GM19328 (cell line): Measurements from ENCODE around the gene FUNDC1.
"Not testable (repeated sequence)": the region's sequence is repeated elsewhere in the genome, so short reads cannot be mapped to it uniquely, and the experiment has no call there.

Experiments used
- ATAC-seq: cut with Tn5 transposase; IDR thresholded peaks from one replicate; pipeline ENCODE4 v1.9.1; 2021; ENCODE audit warnings: mild to moderate bottlenecking, moderate library complexity; ENCODE audit not compliant: unreplicated experiment

Gene FUNDC1

DNA sequence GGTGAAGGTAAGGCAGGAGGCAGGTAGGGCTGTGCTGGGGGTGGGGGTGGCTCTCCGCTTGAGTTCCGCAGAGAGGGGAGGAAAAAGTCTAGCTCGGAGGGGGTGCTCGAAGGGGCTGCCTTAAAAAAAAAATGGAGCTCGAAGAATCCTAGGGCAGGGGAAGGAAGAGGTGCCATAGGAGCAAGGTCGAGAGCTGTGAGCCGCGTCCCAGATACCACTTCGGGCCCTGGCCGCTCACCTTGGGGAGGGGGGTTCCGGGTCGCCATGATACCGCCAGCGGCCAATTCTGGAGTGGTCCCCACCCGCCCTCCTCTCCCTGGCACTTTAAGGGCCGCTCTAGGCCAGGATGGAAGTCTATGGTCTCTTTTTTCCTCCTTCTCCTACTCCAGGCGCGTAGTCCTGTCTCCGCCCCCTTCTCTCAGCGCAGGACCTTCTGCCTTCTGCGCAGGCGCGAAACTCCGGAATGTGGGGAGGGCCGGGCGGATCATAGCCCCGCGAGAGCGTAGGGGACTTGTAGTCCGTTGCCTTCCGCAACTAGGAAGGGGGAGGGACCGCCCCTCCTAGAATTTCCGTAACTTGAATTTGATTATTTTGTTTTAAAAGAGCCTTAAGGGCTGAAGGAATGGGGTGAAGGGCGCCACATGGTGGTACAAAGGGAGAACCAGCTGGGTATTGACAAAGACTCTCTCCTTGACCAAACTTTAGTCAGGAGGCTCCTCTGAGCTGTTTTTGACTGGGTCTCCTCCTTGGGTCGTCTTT, at the start of gene FUNDC1:
TSS of gene FUNDC1 (minus strand) at position 293 of the 759 bp plus-strand sequence. CDS start at position 266, 27 bp downstream.
- peak; percentile 93 for ATAC-seq

DNA sequence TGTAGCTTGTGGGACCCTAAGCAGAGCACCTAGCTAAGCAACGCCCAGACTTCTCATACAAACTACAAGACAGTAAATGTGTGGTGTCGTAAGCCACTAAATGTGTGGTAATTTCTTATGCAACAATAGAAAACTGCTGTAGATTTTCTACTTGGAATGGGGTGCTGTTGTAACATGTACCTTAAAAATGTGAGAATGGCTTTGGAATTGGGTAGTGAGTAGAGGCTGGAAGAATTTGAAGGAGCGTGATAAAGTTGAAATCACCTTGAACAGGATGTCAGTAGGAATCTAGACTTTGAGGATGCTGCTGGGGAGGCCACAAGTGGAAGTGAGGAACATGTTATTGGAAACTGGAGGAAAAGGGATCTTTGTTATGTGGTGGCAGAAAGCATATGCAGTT, 43.2 kb upstream of the FUNDC1 start:
- ATAC-seq: no peak

DNA sequence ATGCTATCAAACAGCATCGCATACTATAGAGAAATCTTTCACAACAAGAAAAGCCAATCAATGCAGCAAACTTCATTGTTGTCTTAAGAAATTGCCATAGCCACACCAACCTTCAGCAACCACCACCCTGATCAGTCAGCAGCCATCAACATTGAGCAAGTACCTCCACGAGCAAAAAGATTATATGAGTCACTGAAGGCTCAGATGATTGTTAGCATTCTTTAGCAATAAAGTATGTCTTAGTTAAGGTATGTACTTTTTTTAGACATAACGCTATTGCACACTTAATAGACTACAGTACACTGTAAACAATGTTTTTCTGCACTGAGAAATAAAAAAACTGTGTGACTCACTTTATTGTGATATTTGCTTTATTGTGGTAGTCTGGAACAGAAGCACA, 37.8 kb upstream of the FUNDC1 start:
- no peak for ATAC-seq

GRCh38 chrX:44572340-44572938, 29.8 kb upstream of the FUNDC1 start:
- ATAC-seq: no peak

DNA sequence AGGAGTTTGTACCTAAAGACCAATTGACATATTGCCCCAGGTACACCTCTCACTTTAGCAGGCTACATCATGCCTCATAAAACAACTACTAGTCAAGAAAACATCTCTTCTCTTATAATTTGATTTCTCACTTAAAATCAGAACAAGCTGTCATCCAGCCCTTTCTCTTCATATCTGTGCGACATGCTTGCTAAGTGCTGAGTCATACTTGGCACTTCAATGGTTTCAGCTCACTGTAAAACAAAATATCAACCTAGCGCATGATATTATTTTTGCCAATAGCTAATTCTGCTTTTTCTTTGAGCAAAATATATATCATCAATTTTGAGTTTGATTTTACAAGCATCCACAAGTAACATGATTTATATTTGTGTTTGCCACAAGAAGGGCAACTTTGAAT, 27.9 kb upstream of the FUNDC1 start:
- ATAC-seq: no peak

DNA sequence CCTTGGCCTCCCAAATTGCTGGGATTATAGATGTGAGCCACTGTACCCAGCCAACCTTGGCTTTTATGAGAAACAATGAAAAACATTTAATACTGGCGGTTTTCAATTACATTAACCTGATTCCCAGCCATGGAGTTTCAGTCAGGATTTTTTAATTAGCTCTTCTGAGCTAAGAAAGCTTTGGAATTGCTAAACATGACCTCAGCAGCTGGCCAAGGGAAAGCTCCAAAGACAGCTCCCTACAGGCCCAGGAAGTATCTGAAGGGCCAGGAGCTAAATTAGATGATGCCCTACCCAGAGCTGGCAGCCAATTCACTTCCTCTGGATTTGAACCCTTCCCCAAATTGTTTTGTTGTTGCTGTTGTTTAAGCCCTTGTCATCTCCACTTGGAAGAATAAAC, 26.5 kb upstream of the FUNDC1 start:
- no peak for ATAC-seq

DNA sequence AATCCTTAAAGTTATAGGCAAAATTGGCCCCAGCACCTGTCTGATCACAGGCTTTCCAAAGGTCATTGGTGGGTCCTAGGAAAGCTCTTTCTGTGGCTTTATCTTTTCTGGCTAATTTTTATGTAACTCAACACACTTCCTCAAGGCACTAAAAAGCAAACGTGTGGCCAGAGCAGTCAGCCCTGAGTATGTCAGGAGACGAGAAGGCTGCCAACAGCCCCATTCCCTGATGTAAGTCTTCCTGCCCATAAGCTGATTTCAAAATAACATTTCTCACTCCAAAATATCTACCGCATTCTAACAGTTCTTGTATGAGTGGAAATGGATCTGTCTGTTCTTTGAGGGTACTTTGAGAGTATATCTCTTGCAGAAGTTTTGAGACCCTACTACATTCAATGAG, 25.5 kb upstream of the FUNDC1 start:
- no peak for ATAC-seq

DNA sequence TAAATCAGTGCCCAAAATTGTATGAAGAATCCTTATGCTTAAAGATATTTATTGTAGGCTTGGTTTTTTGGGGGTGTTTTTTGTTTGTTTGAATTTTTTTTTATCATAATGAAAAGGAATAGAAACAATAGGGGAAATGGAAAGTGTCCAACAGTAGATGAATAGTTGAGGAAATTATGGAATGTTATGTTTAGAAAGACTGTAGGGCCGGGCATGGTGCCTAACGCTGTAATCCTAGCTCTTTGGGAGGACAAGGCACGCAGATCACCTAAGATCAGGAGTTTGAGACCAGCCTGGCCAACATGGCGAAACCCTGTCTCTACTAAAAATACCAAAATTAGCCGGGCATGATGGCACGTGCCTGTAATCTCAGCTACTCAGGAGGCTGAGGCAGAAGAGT, 19.2 kb upstream of the FUNDC1 start:
- ATAC-seq: not testable (repeated sequence)

GRCh38 chrX:44550563-44550962, 7.9 kb upstream of the FUNDC1 start:
- no peak for ATAC-seq

- not testable (repeated sequence) for ATAC-seq
Observed at GRCh38 chrX:44545454-44545853, 2.8 kb upstream of the FUNDC1 start.

- ATAC-seq: no peak
Observed at GRCh38 chrX:44544036-44544435, 1.4 kb upstream of the FUNDC1 start.

- no peak for ATAC-seq
Observed at GRCh38 chrX:44536198-44536597, 6.5 kb downstream of the FUNDC1 start.

- no peak for ATAC-seq
Observed at GRCh38 chrX:44529310-44529709, 13.3 kb downstream of the FUNDC1 start.

- no peak for ATAC-seq
Observed at GRCh38 chrX:44514272-44514671, 28.4 kb downstream of the FUNDC1 start.

- ATAC-seq: no peak
Observed at GRCh38 chrX:44507292-44507691, 35.4 kb downstream of the FUNDC1 start.

GRCh38 chrX:44506678-44507077, 36.0 kb downstream of the FUNDC1 start:
- ATAC-seq: no peak

DNA sequence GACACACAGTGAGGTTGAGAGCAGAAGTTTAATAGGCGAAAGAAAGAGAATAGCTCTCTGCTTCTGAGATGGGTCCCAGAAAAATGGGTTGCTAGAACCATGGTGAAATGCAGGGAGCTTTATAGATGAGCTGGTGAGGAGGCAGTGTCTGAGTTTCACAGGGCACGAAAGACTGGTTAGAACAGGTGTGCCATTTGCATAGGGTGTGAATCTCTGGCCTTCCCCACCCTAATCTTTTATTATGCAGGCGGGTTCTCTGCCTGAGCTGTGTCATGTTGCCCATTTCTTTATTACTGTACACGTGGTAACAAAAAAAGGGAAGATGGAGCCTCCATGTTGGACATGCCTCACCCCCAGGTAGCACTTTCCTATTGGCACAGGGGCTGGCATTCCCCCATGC, 39.1 kb downstream of the FUNDC1 start:
- no peak for ATAC-seq

DNA sequence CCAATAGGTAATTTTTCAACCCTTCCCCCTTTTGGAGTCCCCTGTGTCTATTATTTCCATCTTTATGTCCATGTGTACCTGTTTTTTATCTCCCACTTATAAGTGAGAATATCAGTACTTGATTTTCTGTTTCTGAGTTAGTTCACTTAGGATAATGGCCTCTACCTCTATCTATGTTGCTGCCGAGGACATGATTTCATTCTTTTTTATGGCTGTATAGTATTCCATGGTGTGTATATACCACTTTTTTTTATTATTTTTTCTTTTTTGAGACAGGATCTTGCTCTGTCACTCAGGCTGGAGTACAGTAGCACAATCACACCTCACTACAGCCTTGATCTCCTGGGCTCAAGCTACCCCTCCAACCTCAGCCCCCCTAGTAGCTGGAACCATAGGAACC, 47.6 kb downstream of the FUNDC1 start:
- ATAC-seq: no peak

GRCh38 chrX:44494357-44494756, 48.3 kb downstream of the FUNDC1 start:
- no peak for ATAC-seq

GRCh38 chrX:44489515-44489914, 53.1 kb downstream of the FUNDC1 start:
- no peak for ATAC-seq

DNA sequence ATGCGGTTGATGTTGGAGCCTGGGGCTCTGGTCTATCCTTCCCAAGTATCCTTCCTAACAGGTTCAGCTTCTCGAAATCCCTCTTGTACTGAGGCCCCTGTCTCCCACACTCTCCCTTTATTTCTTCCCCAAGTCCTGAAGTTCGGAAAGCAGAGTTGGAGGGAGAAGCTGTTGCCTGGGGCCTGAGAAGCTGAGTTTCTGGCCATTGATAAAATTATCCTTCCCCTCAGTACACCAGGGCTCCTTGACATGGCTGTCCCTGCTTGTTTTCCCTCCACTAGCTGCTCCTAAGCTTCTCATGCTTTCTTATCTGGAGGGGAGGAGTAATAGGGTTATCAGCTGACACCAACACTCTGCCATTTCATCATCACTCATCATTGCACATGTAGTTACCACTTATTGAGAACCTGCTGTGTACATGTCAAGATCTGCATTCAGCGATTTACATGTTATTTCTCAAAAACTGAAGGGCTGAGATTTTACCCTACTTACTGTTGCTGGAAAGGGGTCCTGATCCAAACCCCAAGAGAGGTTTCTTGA, 58.0 kb downstream of the FUNDC1 start:
- ATAC-seq: no peak

GRCh38 chrX:44483965-44484606, 58.6 kb downstream of the FUNDC1 start:
- no peak for ATAC-seq
